Calu3 (cell line): ENCODE data around the gene PRR13. TPM values are rescaled to one million over a fixed set of nuclear protein-coding genes. Genes with fewer than 3 reads are reported as not detected.
"Not testable (repeated sequence)": the region's sequence is repeated elsewhere in the genome, so short reads cannot be mapped to it uniquely, and the experiment has no call there.

ENCODE experiments used
- BruUV-seq: library from RNA; stranded (reverse); fragments of 400-500 nt; replicated peaks from 2 replicates; lab custom pipeline; 2021; lab: Mats Ljungman, UMichigan
- CTCF ChIA-PET: fragments of 300-600 bp; sonication (Branson Sonifier 250); formaldehyde crosslinking; loops from one replicate; lab custom pipeline; 2022; ENCODE audit warnings: antibody characterized with exemption; lab: Charles Lee
- DNase-seq: peaks from one replicate; pipeline ENCODE4 v3.0.0; 2022
- H3K27ac Mint-ChIP-seq: one replicate; pipeline ENCODE4 v1.8.0; 2022; ENCODE audit warnings: mixed read lengths; ENCODE audit not compliant: unreplicated experiment
- H3K27me3 Mint-ChIP-seq: one replicate; pipeline ENCODE4 v1.8.0; 2022; ENCODE audit warnings: mixed read lengths; ENCODE audit not compliant: unreplicated experiment
- H3K36me3 Mint-ChIP-seq: one replicate; pipeline ENCODE4 v1.8.0; 2022; ENCODE audit warnings: mild to moderate bottlenecking, moderate library complexity, mixed read lengths; ENCODE audit not compliant: insufficient read depth, unreplicated experiment
- H3K4me1 Mint-ChIP-seq: one replicate; pipeline ENCODE4 v1.8.0; 2022; ENCODE audit warnings: mild to moderate bottlenecking, low read depth, mixed read lengths; ENCODE audit not compliant: unreplicated experiment
- H3K4me3 Mint-ChIP-seq: one replicate; pipeline ENCODE4 v1.8.0; 2022; ENCODE audit warnings: mild to moderate bottlenecking, low read depth, moderate library complexity, mixed read lengths; ENCODE audit not compliant: unreplicated experiment
- H3K9me3 Mint-ChIP-seq: one replicate; pipeline ENCODE4 v1.8.0; 2022; ENCODE audit warnings: low read depth, mixed read lengths; ENCODE audit not compliant: unreplicated experiment
- CTCF ChIP-seq: fragments of 200-600 bp; IDR thresholded peaks from one replicate; pipeline ENCODE4 v1.8.0; 2022; ENCODE audit warnings: antibody characterized with exemption; ENCODE audit not compliant: unreplicated experiment
- intact Hi-C: fragments of 100-400 bp; cut with micrococcal nuclease; formaldehyde crosslinking; loops from one replicate; pipeline ENCODE4 v1.10.0; 2022; ENCODE audit not compliant: unreplicated experiment
- total RNA-seq: library from RNA; stranded (reverse); gene quantifications from 2 replicates; pipeline ENCODE4 v1.2.3, GENCODE V29; 2022

The PRR13 gene
- total RNA-seq, 1 experiment from 2014 or later, result 151 TPM

- Mint-ChIP-seq H3K27me3 (no peaks in the 10 kb centered on the region), H3K27ac (no peak overlapping the region), H3K36me3 (no peaks in the 10 kb centered on the region), H3K4me3 (no peak overlapping the region), H3K4me1 (peaks cover 16% of the 10 kb centered on the region), H3K9me3 (no peaks in the 10 kb centered on the region)
- intact Hi-C loops, result no loop called here
- no TSS peak for BruUV-seq
- CTCF ChIA-PET, result interaction anchor here (1.6 kb wide), 1 partner anchor 9 kb away, joined by 3 read pairs; no protein-coding TSS in a partner anchor
- no peak for TF ChIP-seq CTCF
- DNase-seq, result no peak
Measured at GRCh38 chr12:53430116-53430515, 11.4 kb upstream of the PRR13 start.

GRCh38 chr12:53431187-53431586 is 10.3 kb upstream of the PRR13 start:
- TF ChIP-seq CTCF, result no peak
- Mint-ChIP-seq H3K9me3 (no peaks in the 10 kb centered on the region), H3K36me3 (no peaks in the 10 kb centered on the region), H3K27me3 (no peaks in the 10 kb centered on the region), H3K4me1 (peaks cover 16% of the 10 kb centered on the region), H3K4me3 (no peak overlapping the region), H3K27ac (no peak overlapping the region)
- BruUV-seq, result no TSS peak
- CTCF ChIA-PET, result interaction anchor here (1.6 kb wide), 1 partner anchor 10 kb away, joined by 3 read pairs; no protein-coding TSS in a partner anchor
- intact Hi-C loops, result no loop called here
- no peak for DNase-seq

GRCh38 chr12:53435326-53435725 is 6.2 kb upstream of the PRR13 start:
- not testable (repeated sequence) for H3K27me3 Mint-ChIP-seq, H3K27ac Mint-ChIP-seq

GRCh38 chr12:53439582-53439981 is 2.0 kb upstream of the PRR13 start:
- Mint-ChIP-seq H3K4me1 (peaks cover 17% of the 10 kb centered on the region), H3K36me3 (peaks cover 38% of the 10 kb centered on the region)
- DNase-seq, H3K4me3 Mint-ChIP-seq, H3K27ac Mint-ChIP-seq, H3K27me3 Mint-ChIP-seq, intact Hi-C loops, CTCF ChIA-PET, BruUV-seq, H3K9me3 Mint-ChIP-seq: not testable (repeated sequence)

More at GRCh38 chr12:53435326-53435725, 6.2 kb upstream of the PRR13 start:
- H3K36me3 Mint-ChIP-seq, H3K4me1 Mint-ChIP-seq, CTCF ChIA-PET, BruUV-seq, intact Hi-C loops, DNase-seq, H3K4me3 Mint-ChIP-seq, H3K9me3 Mint-ChIP-seq: not testable (repeated sequence)

GRCh38 chr12:53443955-53444354 is 2.4 kb downstream of the PRR13 start:
- H3K36me3 Mint-ChIP-seq, result peaks cover 44% of the 10 kb centered on the region
- H3K27me3 Mint-ChIP-seq, result no peaks in the 10 kb centered on the region
- H3K27ac Mint-ChIP-seq, result no peak overlapping the region
- CTCF ChIA-PET, result interaction anchor here (0.7 kb wide), 1 partner anchor 92 kb away, joined by 5 read pairs; no protein-coding TSS in a partner anchor
- peaks cover 17% of the 10 kb centered on the region for H3K4me1 Mint-ChIP-seq
- DNase-seq, result peak; percentile 13
- H3K9me3 Mint-ChIP-seq, result no peaks in the 10 kb centered on the region
- TF ChIP-seq CTCF, result no peak
- intact Hi-C loops, result no loop called here
- peak overlapping the region; percentile 81 for H3K4me3 Mint-ChIP-seq
- no TSS peak for BruUV-seq

- Mint-ChIP-seq H3K4me1 (peaks cover 17% of the 10 kb centered on the region), H3K36me3 (peaks cover 44% of the 10 kb centered on the region)
- BruUV-seq, intact Hi-C loops, DNase-seq, H3K4me3 Mint-ChIP-seq, H3K9me3 Mint-ChIP-seq, H3K27ac Mint-ChIP-seq, H3K27me3 Mint-ChIP-seq: not testable (repeated sequence)
- CTCF ChIA-PET, result interaction anchor here (0.7 kb wide), 1 partner anchor 92 kb away, joined by 5 read pairs; no protein-coding TSS in a partner anchor
Measured at GRCh38 chr12:53444593-53445325, 3.2 kb downstream of the PRR13 start.
